Measurements from ENCODE around the gene KMT2D. TPM values are rescaled to one million over a fixed set of nuclear protein-coding genes. Genes with fewer than 3 reads are reported as not detected.

The KMT2D gene
- total and polyA plus RNA-seq, 4 donors: 11.5 to 97.4 (median 51.5) TPM

GRCh38 chr12:49098035-49098451 lies 37.4 kb upstream of the KMT2D start:
- Histone ChIP-seq H3K27me3 (ENCODE audit: control insufficient read depth in 1 of 2, insufficient read depth in 2 of 2, low read length in 1 of 2) (no peaks in the 10 kb centered on the region), H3K36me3 (ENCODE audit: control insufficient read depth in 1 of 2, insufficient read depth in 2 of 2, low read length in 1 of 2) (peaks cover 9 to 16% of the 10 kb centered on the region in 2 donors), H3K9me3 (ENCODE audit: control insufficient read depth, low read length) (no peaks in the 10 kb centered on the region), H3K4me3 (ENCODE audit: low read length in 2 of 2) (no peak overlapping the region), H3K27ac (ENCODE audit: low read depth in 1 of 2, low read length in 2 of 2) (no peak overlapping the region), H3K4me1 (ENCODE audit: control insufficient read depth in 1 of 2, insufficient read depth in 2 of 2, low read length in 2 of 2) (no peaks in the 10 kb centered on the region)
- 55 to 56% methylated on average over 4 of the region's 4 CpGs for WGBS, 2 donors
- intact Hi-C loops (cut with DNase I): no loop called here
- DNase-seq: peak; percentile 63 to 80
- peak; percentile 44 for ATAC-seq (ENCODE audit: low FRiP score)

- H3K36me3 ChIP-seq (ENCODE audit: control insufficient read depth in 1 of 2, insufficient read depth in 2 of 2, low read length in 1 of 2): peaks cover 9 to 14% of the 10 kb centered on the region in 2 donors
- no peaks in the 10 kb centered on the region for H3K4me1 ChIP-seq (ENCODE audit: control insufficient read depth in 1 of 2, insufficient read depth in 2 of 2, low read length in 2 of 2)
- WGBS, 2 donors: 87 to 89% methylated on average over 3 of the region's 3 CpGs
- DNase-seq (peak in 1 of 2 donors; percentile 43), ATAC-seq (ENCODE audit: low FRiP score) (no peak)
- no peaks in the 10 kb centered on the region for H3K27me3 ChIP-seq (ENCODE audit: control insufficient read depth in 1 of 2, insufficient read depth in 2 of 2, low read length in 1 of 2)
- intact Hi-C loops (cut with DNase I): no loop called here
- no peak overlapping the region for H3K27ac ChIP-seq (ENCODE audit: low read depth in 1 of 2, low read length in 2 of 2)
- H3K9me3 ChIP-seq (ENCODE audit: control insufficient read depth, low read length): no peaks in the 10 kb centered on the region
- no peak overlapping the region for H3K4me3 ChIP-seq (ENCODE audit: low read length in 2 of 2)
Measured at GRCh38 chr12:49097381-49097780, 36.8 kb upstream of the KMT2D start.

GRCh38 chr12:49094975-49095365 lies 34.4 kb upstream of the KMT2D start:
- no peaks in the 10 kb centered on the region for H3K4me1 ChIP-seq (ENCODE audit: control insufficient read depth in 1 of 2, insufficient read depth in 2 of 2, low read length in 2 of 2)
- H3K4me3 ChIP-seq (ENCODE audit: low read length in 2 of 2): no peak overlapping the region
- no peaks in the 10 kb centered on the region for H3K27me3 ChIP-seq (ENCODE audit: control insufficient read depth in 1 of 2, insufficient read depth in 2 of 2, low read length in 1 of 2)
- H3K9me3 ChIP-seq (ENCODE audit: control insufficient read depth, low read length): no peaks in the 10 kb centered on the region
- peaks cover 0 to 3% of the 10 kb centered on the region in 2 donors for H3K36me3 ChIP-seq (ENCODE audit: control insufficient read depth in 1 of 2, insufficient read depth in 2 of 2, low read length in 1 of 2)
- ATAC-seq (ENCODE audit: low FRiP score) (no peak), DNase-seq (peak in 1 of 2 donors; percentile 68)
- 32 to 49% methylated on average over 2 of the region's 2 CpGs for WGBS, 2 donors
- no peak overlapping the region for H3K27ac ChIP-seq (ENCODE audit: low read depth in 1 of 2, low read length in 2 of 2)
- intact Hi-C loops (cut with DNase I): no loop called here

- no peaks in the 10 kb centered on the region for H3K4me1 ChIP-seq (ENCODE audit: control insufficient read depth in 1 of 2, insufficient read depth in 2 of 2, low read length in 2 of 2)
Measured at GRCh38 chr12:49094160-49094974, 33.8 kb upstream of the KMT2D start, which contains the start of gene DHH. TSS of gene DHH (minus strand) at chr12:49094801. CDS start at chr12:49094512, 289 bp downstream.

GRCh38 chr12:49093792-49094159 lies 33.2 kb upstream of the KMT2D start:
- WGBS, 2 donors: 3 to 10% methylated on average over 9 of the region's 9 CpGs
- H3K4me1 ChIP-seq (ENCODE audit: control insufficient read depth in 1 of 2, insufficient read depth in 2 of 2, low read length in 2 of 2): no peaks in the 10 kb centered on the region
- no peaks in the 10 kb centered on the region for H3K27me3 ChIP-seq (ENCODE audit: control insufficient read depth in 1 of 2, insufficient read depth in 2 of 2, low read length in 1 of 2)
- intact Hi-C loops (cut with DNase I): no loop called here
- H3K4me3 ChIP-seq (ENCODE audit: low read length in 2 of 2): no peak overlapping the region
- H3K27ac ChIP-seq (ENCODE audit: low read depth in 1 of 2, low read length in 2 of 2): no peak overlapping the region
- H3K36me3 ChIP-seq (ENCODE audit: control insufficient read depth in 1 of 2, insufficient read depth in 2 of 2, low read length in 1 of 2): peaks cover 0 to 3% of the 10 kb centered on the region in 2 donors
- DNase-seq: peak in 1 of 2 donors; percentile 71
- no peaks in the 10 kb centered on the region for H3K9me3 ChIP-seq (ENCODE audit: control insufficient read depth, low read length)
- ATAC-seq (ENCODE audit: low FRiP score): no peak

More at GRCh38 chr12:49094160-49094974, 33.8 kb upstream of the KMT2D start, which contains the start of gene DHH:
- Histone ChIP-seq H3K27ac (ENCODE audit: low read depth in 1 of 2, low read length in 2 of 2) (no peak within 1 kb of the TSS), H3K9me3 (ENCODE audit: control insufficient read depth, low read length) (no peaks in the 10 kb centered on the region), H3K36me3 (ENCODE audit: control insufficient read depth in 1 of 2, insufficient read depth in 2 of 2, low read length in 1 of 2) (peaks cover 0 to 3% of the 10 kb centered on the region in 2 donors), H3K27me3 (ENCODE audit: control insufficient read depth in 1 of 2, insufficient read depth in 2 of 2, low read length in 1 of 2) (no peaks in the 10 kb centered on the region), H3K4me3 (ENCODE audit: low read length in 2 of 2) (no peak within 1 kb of the TSS)
- DNase-seq (peak; percentile 67 to 81), ATAC-seq (ENCODE audit: low FRiP score) (peak; percentile 47)
- WGBS, 2 donors: 1% methylated on average over 48 to 49 of the region's 49 CpGs
- intact Hi-C loops (cut with DNase I): no loop called here

GRCh38 chr12:49092816-49093406 lies 32.3 kb upstream of the KMT2D start:
- DNase-seq: peak in 1 of 2 donors; percentile 10
- no peaks in the 10 kb centered on the region for H3K9me3 ChIP-seq (ENCODE audit: control insufficient read depth, low read length)
- H3K4me3 ChIP-seq (ENCODE audit: low read length in 2 of 2): no peak overlapping the region
- intact Hi-C loops (cut with DNase I): no loop called here
- no peaks in the 10 kb centered on the region for H3K27me3 ChIP-seq (ENCODE audit: control insufficient read depth in 1 of 2, insufficient read depth in 2 of 2, low read length in 1 of 2)
- no peak overlapping the region for H3K27ac ChIP-seq (ENCODE audit: low read depth in 1 of 2, low read length in 2 of 2)
- 72 to 75% methylated on average over 4 of the region's 4 CpGs for WGBS, 2 donors
- no peak for ATAC-seq (ENCODE audit: low FRiP score)
- no peaks in the 10 kb centered on the region for H3K4me1 ChIP-seq (ENCODE audit: control insufficient read depth in 1 of 2, insufficient read depth in 2 of 2, low read length in 2 of 2)
- H3K36me3 ChIP-seq (ENCODE audit: control insufficient read depth in 1 of 2, insufficient read depth in 2 of 2, low read length in 1 of 2): peaks cover 0 to 3% of the 10 kb centered on the region in 2 donors

GRCh38 chr12:49092086-49092815 lies 31.7 kb upstream of the KMT2D start:
- intact Hi-C loops (cut with DNase I): no loop called here
- ATAC-seq (ENCODE audit: low FRiP score): no peak
- Histone ChIP-seq H3K27me3 (ENCODE audit: control insufficient read depth in 1 of 2, insufficient read depth in 2 of 2, low read length in 1 of 2) (no peaks in the 10 kb centered on the region), H3K27ac (ENCODE audit: low read depth in 1 of 2, low read length in 2 of 2) (no peak overlapping the region), H3K4me3 (ENCODE audit: low read length in 2 of 2) (no peak overlapping the region), H3K9me3 (ENCODE audit: control insufficient read depth, low read length) (no peaks in the 10 kb centered on the region), H3K36me3 (ENCODE audit: control insufficient read depth in 1 of 2, insufficient read depth in 2 of 2, low read length in 1 of 2) (no peaks in the 10 kb centered on the region), H3K4me1 (ENCODE audit: control insufficient read depth in 1 of 2, insufficient read depth in 2 of 2, low read length in 2 of 2) (no peaks in the 10 kb centered on the region)
- peak; percentile 61 to 81 for DNase-seq
- 15 to 18% methylated on average over 29 to 32 of the region's 32 CpGs for WGBS, 2 donors

- H3K4me3 ChIP-seq (ENCODE audit: low read length in 2 of 2): no peak overlapping the region
- H3K27ac ChIP-seq (ENCODE audit: low read depth in 1 of 2, low read length in 2 of 2): no peak overlapping the region
- DNase-seq (no peak), ATAC-seq (ENCODE audit: low FRiP score) (no peak)
- 2 to 6% methylated on average over 14 of the region's 14 CpGs for WGBS, 2 donors
- no peaks in the 10 kb centered on the region for H3K27me3 ChIP-seq (ENCODE audit: control insufficient read depth in 1 of 2, insufficient read depth in 2 of 2, low read length in 1 of 2)
- no peaks in the 10 kb centered on the region for H3K4me1 ChIP-seq (ENCODE audit: control insufficient read depth in 1 of 2, insufficient read depth in 2 of 2, low read length in 2 of 2)
- no peaks in the 10 kb centered on the region for H3K36me3 ChIP-seq (ENCODE audit: control insufficient read depth in 1 of 2, insufficient read depth in 2 of 2, low read length in 1 of 2)
- no peaks in the 10 kb centered on the region for H3K9me3 ChIP-seq (ENCODE audit: control insufficient read depth, low read length)
- intact Hi-C loops (cut with DNase I): no loop called here
Measured at GRCh38 chr12:49091836-49092085, 31.2 kb upstream of the KMT2D start.
